CD4-positive, alpha-beta T cell treated with Interleukin-15 for 1 hour (primary cell): ENCODE results near the gene ZNF205.
"Not testable (repeated sequence)": the region's sequence is repeated elsewhere in the genome, so short reads cannot be mapped to it uniquely, and the experiment has no call there.

Experiments
- DNase-seq: peaks from one replicate; pipeline ENCODE4 v3.0.0-alpha.2; 2020

Gene ZNF205

DNA sequence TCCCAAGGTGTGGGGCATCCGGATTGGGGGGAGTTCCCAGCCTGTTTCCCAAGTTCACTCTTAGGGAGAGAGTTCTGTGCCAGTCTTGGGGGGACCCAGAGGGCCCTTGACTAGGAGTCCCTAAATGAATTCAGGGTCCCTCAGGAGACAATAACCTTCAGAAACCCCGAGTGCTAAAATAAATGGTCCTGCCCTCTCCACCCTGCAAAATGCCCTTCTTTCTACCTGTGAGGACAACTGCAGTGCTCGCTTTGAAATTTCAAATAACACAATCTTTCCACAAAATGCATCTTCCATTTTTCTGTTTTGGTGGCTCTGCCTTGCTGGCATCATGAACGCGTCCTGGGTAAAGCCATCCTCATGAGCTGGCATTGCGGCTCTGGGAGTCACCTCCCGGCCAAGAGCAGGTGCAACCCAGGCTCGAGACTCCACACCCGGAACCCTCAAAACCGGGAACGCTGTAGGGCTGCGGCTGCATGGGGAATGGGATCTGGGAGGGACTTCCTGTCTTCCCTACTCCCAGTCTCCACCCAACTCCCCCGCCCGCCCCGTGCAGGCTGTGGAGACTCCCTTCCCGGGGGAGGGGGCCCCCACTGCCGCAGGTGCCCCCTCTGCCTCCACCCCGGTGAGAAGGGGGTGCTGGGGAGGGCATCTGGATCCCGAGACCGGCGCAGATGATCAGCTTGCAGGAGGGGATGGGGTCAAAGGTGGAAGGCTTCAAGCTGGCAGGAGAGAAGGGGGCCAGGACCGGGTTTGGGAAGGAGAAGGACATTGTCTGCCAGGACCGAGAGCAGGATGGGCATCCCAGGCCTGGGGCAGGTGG lies at the start of gene ZNF205:
Gene ZNF205 (plus strand): TSS at position 529 of the 823 bp plus-strand sequence. CDS start 845 bp downstream, outside the sequence.
- no peak for DNase-seq

DNA sequence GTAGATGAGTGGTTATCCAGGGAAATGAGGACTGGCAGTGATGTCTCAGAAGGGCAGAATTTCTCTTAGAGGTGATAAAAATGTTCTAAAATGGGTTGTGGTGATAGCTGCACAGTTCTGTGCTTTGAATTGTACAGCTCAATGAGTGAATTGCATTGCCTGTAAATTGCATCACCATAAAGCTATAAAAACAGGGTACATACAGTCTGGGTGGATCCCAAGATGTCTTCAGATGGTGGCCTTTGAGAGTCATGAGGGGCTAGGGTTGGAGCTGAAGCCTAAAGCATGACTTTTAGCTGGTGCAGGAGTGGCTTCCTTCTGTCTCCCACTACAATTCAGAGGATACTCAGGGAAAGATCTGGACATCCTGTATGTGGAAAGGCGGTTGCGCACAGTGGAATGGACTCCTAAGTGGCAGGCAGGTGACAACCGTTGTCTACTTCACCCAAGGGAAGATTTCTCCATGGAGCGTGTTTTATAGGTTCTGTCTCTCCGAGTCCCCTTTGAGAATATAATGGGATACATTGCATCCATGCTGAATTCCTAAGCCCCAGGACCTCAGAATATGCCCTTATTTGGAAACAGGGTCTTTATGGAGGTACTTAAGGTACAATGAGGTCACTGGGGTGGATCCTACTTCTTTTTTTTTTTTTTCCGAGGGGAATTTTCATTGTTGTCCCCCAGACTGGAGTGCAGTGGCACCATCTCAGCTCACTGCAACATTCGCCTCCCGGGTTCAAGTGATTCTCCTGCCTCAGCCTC lies 48.6 kb upstream of the ZNF205 start:
- DNase-seq = no peak

DNA sequence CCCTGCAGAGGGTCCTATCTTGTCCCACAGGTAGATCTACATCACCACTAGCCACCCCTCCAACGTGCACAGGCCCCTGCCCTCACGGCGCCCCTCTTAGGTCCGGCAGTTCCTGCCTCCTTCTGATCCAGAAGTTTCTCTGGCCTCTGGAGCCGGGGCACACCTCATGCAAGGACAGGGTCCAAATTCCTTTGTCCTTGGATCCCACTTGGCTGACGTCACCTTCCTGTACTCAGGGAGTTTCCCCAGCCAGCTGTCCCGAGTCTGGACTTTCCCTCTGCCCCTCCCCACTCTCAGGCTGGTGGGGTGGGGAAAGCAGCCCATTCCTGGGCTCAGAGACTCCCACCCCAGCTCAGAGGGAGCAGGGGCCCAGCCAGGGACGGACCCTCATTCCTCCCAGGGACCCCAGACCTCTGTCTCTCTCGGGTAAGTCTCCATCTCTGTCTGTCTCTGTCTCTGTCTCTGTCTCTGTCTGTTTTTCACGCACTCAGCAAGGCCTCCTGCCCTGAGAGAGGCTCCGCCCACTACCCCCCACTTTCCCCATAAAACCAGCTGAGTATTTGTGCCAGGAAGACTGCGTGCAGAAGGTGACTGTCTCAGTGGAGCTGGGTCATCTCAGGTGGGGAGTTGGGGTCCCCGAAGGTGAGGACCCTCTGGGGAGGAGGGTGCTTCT lies 47.2 kb upstream of the ZNF205 start, which contains the start of gene IL32:
Gene IL32 (plus strand): TSS at position 572 of the 673 bp plus-strand sequence. CDS start 172 bp downstream, outside the sequence.
- DNase-seq = peak; percentile 76

DNA sequence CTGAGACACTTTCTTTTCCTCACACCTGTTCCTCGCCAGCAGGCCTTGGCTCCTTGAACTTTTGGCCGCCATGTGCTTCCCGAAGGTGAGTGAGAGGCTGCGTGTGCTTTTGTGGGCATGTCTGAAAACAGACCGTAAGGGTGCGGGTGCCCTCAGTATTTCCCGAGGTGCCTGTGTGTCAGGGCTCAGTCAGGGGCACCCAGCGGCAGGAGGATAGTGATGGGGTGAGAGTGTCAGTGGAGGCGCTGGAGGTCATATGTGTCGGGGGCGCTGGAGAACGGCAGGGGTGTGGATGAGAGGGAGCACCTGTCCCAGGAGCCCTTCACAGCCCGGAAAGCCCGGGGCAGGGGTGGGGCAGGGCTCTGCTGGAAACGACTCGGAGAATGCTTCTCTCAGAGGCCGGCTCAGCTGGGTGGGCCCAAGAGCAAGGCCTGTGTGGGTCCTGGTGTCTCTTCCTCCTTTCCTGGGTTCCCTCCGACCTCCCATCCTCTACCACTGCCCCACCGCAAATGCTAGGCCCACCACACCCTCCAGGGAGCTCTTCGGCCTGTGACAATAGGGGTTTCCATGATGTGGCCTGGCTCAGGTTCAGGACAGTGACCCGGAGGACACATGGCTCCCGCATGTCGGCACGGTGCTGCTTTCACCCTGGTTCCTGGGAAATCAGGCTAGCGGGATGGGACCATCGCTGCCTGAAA lies 46.5 kb upstream of the ZNF205 start:
- DNase-seq = no peak

DNA sequence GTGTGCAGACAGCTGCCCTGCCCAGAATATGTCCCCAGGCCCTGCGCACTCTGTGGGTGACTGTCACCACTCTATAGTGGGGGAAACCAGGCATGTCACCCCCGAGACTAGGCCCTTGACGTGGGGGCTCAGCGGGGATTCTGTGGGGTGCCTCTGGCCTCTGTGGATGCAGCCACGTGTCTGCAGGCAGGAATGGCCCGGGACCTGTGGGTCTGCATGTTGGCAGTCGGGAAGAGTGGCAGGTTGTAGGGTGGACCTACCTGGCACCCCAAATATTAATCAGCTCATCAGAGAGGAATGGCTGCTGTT lies 46.0 kb upstream of the ZNF205 start:
- DNase-seq = no peak

DNA sequence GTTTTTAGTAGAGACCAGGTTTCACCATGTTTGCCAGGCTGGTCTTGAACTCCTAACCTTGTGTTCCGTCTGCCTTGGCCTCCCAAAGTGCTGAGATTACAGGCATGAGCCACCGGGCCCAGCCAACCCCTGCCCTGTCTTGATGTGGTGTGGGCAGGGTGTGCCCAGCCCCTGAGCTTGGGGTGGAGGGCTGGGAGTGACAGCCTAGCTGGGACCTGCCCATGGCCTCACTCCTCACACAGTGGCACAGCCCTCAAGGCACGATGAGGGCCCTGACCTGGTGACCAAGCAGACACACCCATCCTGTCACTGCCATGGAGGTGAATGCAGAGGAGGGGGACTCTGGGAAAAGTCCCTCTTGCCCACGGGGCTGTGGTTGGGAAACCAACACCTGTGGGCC lies 43.9 kb upstream of the ZNF205 start:
- peak; percentile 20 for DNase-seq

- DNase-seq = not testable (repeated sequence)
Measured at GRCh38 chr16:3069146-3069545, 43.2 kb upstream of the ZNF205 start.

- DNase-seq = peak; percentile 33
Measured at GRCh38 chr16:3070608-3071111, 41.7 kb upstream of the ZNF205 start.

GRCh38 chr16:3071655-3072054 lies 40.7 kb upstream of the ZNF205 start:
- DNase-seq = no peak

DNA sequence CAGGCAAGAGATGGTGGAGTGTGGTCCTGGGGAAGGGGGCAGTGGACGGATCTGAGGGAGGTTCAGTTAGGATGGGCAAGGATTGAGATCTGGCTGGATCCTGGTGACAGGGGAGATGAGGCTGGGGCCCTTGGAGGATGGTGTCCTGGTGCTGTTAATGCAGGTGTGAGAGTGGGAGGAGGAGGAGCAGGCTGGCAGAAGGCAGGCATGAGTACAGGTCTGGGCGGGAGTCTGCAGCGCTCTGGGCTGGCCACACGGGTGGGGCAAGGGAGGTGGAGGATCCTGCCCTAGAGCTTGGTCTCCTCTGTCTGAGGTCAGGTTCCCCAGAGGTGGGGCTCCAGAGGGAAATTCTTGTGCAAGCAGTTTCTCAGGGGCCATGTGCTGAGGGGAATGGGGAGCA lies 40.2 kb upstream of the ZNF205 start:
- not testable (repeated sequence) for DNase-seq

GRCh38 chr16:3072576-3073263 lies 39.7 kb upstream of the ZNF205 start:
- DNase-seq = not testable (repeated sequence)

- DNase-seq = no peak
Measured at GRCh38 chr16:3073448-3073847, 38.9 kb upstream of the ZNF205 start.

DNA sequence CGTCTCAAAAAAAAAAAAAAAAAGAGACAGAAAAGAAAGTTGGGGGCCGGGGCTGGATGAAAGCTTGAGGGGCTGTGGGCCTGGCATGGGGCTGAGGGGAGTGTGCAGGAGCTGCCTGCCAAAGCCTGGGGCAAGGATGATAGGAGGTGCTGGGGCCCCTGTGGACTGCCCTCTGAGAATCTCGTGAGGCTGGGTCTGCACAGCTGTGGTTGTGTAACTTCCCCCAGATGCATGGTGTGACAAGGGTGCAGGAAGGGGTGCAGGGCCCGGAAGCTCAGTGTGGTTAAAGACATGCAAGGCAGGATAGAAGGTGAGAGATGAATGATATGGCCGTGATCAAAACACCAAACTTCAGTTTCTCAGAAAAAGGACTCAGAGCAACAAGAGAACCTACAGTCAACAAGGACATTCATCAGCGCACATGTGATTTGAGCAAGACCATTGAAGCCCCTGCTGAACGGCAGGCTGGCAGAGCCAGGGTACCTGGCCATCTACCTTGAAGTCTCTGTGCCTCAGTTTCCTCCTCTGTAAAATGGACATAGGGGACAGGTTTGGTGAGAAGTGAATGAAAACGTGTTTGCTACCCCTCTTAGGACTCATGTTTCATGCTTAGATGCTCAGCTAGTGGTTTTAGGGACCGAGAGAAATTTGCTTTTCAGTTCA lies 37.4 kb upstream of the ZNF205 start:
- peak; percentile 86 for DNase-seq

DNA sequence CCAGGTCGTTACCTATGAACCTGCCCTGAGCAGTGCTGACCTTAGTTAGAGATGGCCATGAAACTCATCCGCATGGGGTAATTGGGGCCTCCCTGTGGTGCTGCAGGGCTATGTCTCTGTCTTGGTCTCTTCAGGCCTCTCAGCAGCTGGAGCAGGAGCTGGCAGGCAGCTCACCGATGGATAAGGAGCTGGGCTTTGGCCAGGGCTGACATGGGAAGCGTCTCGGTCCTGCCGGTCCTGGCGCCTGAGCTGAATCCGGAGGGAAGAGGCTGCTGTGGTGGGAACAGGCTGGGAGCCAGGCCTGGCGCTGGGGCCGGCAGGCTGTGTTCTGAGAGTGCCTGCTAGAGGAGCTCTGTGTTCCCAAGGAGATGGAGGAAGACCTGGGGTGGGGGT lies 36.9 kb upstream of the ZNF205 start:
- no peak for DNase-seq

GRCh38 chr16:3075946-3076345 lies 36.4 kb upstream of the ZNF205 start:
- not testable (repeated sequence) for DNase-seq

GRCh38 chr16:3076577-3076976 lies 35.8 kb upstream of the ZNF205 start:
- no peak for DNase-seq

DNA sequence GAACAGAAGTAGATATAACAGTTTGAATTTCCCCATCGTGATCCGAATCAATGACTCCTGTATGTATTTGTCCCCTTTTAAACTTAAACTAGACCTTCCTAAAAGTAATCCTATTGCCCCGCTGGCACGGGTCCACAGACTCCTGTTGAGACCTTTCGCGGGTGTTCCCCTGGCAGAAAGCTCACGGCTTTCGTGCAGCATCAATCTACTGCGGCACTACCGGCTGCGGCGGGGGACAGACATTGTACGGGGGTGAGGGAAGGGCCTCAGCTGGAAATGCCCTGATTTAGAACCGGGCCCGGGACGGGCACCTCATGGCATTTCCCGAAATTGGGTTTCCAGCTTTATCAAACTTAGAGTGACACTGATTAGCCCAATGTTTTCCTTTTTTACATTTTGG lies 32.4 kb upstream of the ZNF205 start:
- DNase-seq = no peak

- not testable (repeated sequence) for DNase-seq
Measured at GRCh38 chr16:3081957-3082356, 30.4 kb upstream of the ZNF205 start.

- DNase-seq = not testable (repeated sequence)
Measured at GRCh38 chr16:3083408-3083807, 29.0 kb upstream of the ZNF205 start.

DNA sequence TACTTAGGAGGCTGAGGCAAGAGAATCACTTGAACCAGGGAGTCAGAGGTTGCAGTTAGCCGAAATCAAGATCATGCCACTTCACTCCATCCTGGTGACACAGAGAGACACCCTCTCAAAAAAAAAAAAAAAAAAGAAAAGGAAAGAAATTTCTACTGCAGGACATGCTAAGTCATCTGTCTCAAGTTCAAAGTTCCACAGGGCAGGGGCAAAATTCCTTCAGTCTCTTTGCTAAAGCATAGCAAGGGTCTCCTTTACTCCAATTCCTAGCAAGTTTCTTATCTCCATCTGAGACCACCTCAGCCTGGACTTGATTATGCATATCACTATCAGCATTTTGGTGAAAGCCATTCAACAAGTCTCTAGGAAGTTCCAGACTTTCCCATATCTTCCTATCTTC lies 27.9 kb upstream of the ZNF205 start:
- DNase-seq = no peak

DNA sequence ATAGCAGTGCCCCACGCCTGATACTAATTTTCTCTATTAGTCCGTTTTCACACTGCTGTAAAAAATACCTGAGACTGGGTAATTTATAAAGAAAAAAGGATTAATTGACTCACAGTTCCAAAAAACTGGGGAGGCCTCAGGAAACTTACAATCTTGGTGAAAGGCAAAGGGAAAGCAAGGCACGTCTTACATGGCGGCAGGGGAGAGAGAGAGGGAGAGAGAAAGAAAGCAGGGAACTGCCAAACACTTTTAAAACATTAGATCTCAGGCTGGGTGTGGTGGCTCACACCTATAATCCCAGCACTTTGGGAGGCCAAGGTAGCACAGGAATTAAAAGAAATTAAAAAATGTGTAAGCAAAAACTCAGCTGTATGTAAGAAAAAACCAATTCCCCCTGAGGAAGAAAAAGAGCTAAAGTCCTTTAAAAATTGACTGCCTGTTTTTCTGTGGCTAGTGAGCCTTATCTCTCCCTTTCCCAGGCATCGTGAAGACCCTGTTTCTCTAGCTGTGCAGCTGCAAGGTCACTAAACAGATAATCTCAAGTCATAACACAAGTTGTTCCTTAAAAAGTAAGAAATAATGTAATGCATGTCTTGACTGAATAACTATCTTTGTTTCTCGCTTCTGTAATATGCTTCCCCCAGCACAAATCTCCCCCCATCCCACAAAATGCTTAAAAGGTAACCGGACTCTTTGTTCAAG lies 27.3 kb upstream of the ZNF205 start:
- no peak for DNase-seq
